OCI-LY7 (cell line): ENCODE measurements around the gene RNF208. TPM values are rescaled to one million over a fixed set of nuclear protein-coding genes. Genes with fewer than 3 reads are reported as not detected.
"Not testable (repeated sequence)": the region's sequence is repeated elsewhere in the genome, so short reads cannot be mapped to it uniquely, and the experiment has no call there.

Experiments used
- BruUV-seq: library from RNA; stranded (reverse); fragments of 400-500 nt; replicated peaks from 2 replicates; lab custom pipeline; 2021; lab: Mats Ljungman, UMichigan
- CTCF ChIA-PET: fragments of 300-600 bp; sonication (Branson Sonifier 250); formaldehyde crosslinking; loops from one replicate; lab custom pipeline; 2022; ENCODE audit warnings: antibody characterized with exemption; ENCODE audit not compliant: unreplicated experiment; lab: Charles Lee
- POLR2A ChIA-PET: fragments of 300-600 bp; sonication (Branson Sonifier 250); formaldehyde crosslinking; loops from one replicate; lab custom pipeline; 2022; ENCODE audit warnings: antibody characterized with exemption; lab: Charles Lee
- DNase-seq: peaks from one replicate; pipeline ENCODE4 v3.0.0-alpha.2; 2015; ENCODE audit warnings: low spot score
- H2AFZ ChIP-seq: fragments of 200-600 bp; sonication (generic), shearing (Covaris generic); 2 replicates; pipeline ENCODE4 v1.6.1; 2014; ENCODE audit warnings: mild to moderate bottlenecking, antibody characterized with exemption, low read length, moderate library complexity
- H3K27ac ChIP-seq: fragments of 200-600 bp; sonication (generic); 2 replicates; pipeline ENCODE4 v1.5.1; 2014; ENCODE audit warnings: mixed run types, low read depth, mild to moderate bottlenecking, moderate library complexity, low read length, inconsistent platforms; ENCODE audit not compliant: poor library complexity, severe bottlenecking
- H3K36me3 ChIP-seq: fragments of 200-600 bp; sonication (generic); 2 replicates; pipeline ENCODE4 v1.6.1; 2014; ENCODE audit warnings: mild to moderate bottlenecking, antibody characterized with exemption, low read length, moderate library complexity, mixed read lengths; ENCODE audit not compliant: insufficient read depth
- H3K4me1 ChIP-seq: fragments of 200-600 bp; sonication (generic); 2 replicates; pipeline ENCODE4 v1.5.1; 2014; ENCODE audit warnings: mild to moderate bottlenecking, low read length; ENCODE audit not compliant: insufficient read depth, poor library complexity, severe bottlenecking
- H3K4me2 ChIP-seq: fragments of 200-600 bp; sonication (generic); 2 replicates; pipeline ENCODE4 v1.6.1; 2014; ENCODE audit warnings: mild to moderate bottlenecking, low read length
- H3K4me3 ChIP-seq: fragments of 200-600 bp; sonication (generic); 2 replicates; pipeline ENCODE4 v1.5.1; 2014; ENCODE audit warnings: mild to moderate bottlenecking, low read depth, low read length; ENCODE audit not compliant: poor library complexity, severe bottlenecking
- H3K79me2 ChIP-seq: fragments of 200-600 bp; sonication (generic); 2 replicates; pipeline ENCODE4 v1.6.1; 2016; ENCODE audit warnings: low read depth, mild to moderate bottlenecking, low read length, moderate library complexity, mixed read lengths; ENCODE audit not compliant: insufficient read depth
- H3K9me2 ChIP-seq: fragments of 200-600 bp; sonication (generic); 2 replicates; pipeline ENCODE4 v1.6.1; 2016; ENCODE audit warnings: mild to moderate bottlenecking, low read length, mixed read lengths; ENCODE audit not compliant: insufficient read depth
- H3K9me3 ChIP-seq: fragments of 200-600 bp; sonication (generic); 2 replicates; pipeline ENCODE4 v1.6.1; 2014; ENCODE audit warnings: mild to moderate bottlenecking, mixed run types, low read length, mixed read lengths
- H4K20me1 ChIP-seq: fragments of 200-600 bp; sonication (generic); 2 replicates; pipeline ENCODE4 v1.6.1; 2014; ENCODE audit warnings: mild to moderate bottlenecking, antibody characterized with exemption, low read length, moderate library complexity, mixed read lengths; ENCODE audit not compliant: insufficient read depth
- CTCF ChIP-seq: fragments of 200-600 bp; sonication (generic); conservative IDR thresholded peaks from 2 replicates; pipeline ENCODE4 v1.5.1; 2014; ENCODE audit warnings: mild to moderate bottlenecking, antibody characterized with exemption, low read length, moderate library complexity, mixed read lengths
- EZH2phosphoT487 ChIP-seq: fragments of 200-600 bp; sonication (generic); IDR thresholded peaks from 2 replicates; pipeline ENCODE4 v1.6.1; 2018; ENCODE audit warnings: low read depth, borderline replicate concordance, mild to moderate bottlenecking, mixed run types, antibody characterized with exemption, low read length, moderate library complexity, mixed read lengths
- intact Hi-C: fragments of 100-400 bp; cut with micrococcal nuclease; formaldehyde crosslinking; loops from one replicate; pipeline ENCODE4 v1.10.0; 2022; ENCODE audit not compliant: unreplicated experiment
- total RNA-seq, 2 experiments: library from RNA; depleted of rRNA in 1 of 2; stranded (reverse); fragments of >200 nt in 1 of 2; shearing (Covaris generic) in 1 of 2; gene quantifications; 2 replicates each; pipeline ENCODE4 v1.2.3, GENCODE V29; 2014 to 2022

RNF208 gene
- total RNA-seq, 2 experiments from 2014 or later = 0.47 to 5.5 TPM

GRCh38 chr9:137240841-137241489, 18.9 kb upstream of the RNF208 start, which contains the start of gene TUBB4B:
Gene TUBB4B (plus strand): TSS chr9:137241287. CDS start chr9:137241361, 74 bp downstream.
- Histone ChIP-seq H3K4me3 (peak within 1 kb of the TSS; percentile 98), H4K20me1 (peaks cover 14% of the 10 kb centered on the region), H3K36me3 (peaks cover 28% of the 10 kb centered on the region), H3K27ac (peak within 1 kb of the TSS; percentile 89), H2AFZ (no peak within 1 kb of the TSS; the same call in 1 of the 2 replicates), H3K9me2 (no peaks in the 10 kb centered on the region), H3K9me3 (no peaks in the 10 kb centered on the region), H3K4me2 (peak within 1 kb of the TSS; percentile 99), H3K79me2 (peaks cover 34% of the 10 kb centered on the region), H3K4me1 (peaks cover 54% of the 10 kb centered on the region)
- ChIA-PET POLR2A (interaction anchor here (0.7 to 3.3 kb wide), 11 partner anchors 14 to 234 kb away, joined by 3 to 26 read pairs (median 3); partner anchors contain the start of genes NELFB and SAPCD2), CTCF (interaction anchor here (0.6 to 1.0 kb wide), 2 partner anchors 89 to 104 kb away, joined by 3 read pairs; no protein-coding TSS in a partner anchor)
- peak; percentile 100 for DNase-seq
- TF ChIP-seq EZH2phosphoT487 (no peak), CTCF (no peak)
- BruUV-seq = no TSS peak
- intact Hi-C loops = loop anchor here (1.0 to 2.0 kb wide), 2 partner anchors 14 to 36 kb away; partner anchors contain the start of genes NELFB and TOR4A

- Histone ChIP-seq H4K20me1 (peaks cover 14% of the 10 kb centered on the region), H3K79me2 (peaks cover 34% of the 10 kb centered on the region), H3K9me2 (no peaks in the 10 kb centered on the region), H3K4me3 (peak overlapping the region; percentile 80), H3K4me1 (peaks cover 60% of the 10 kb centered on the region), H3K27ac (peak overlapping the region; percentile 89), H3K9me3 (no peaks in the 10 kb centered on the region), H3K4me2 (peak overlapping the region; percentile 75), H2AFZ (no peak overlapping the region; the same call in 1 of the 2 replicates), H3K36me3 (peaks cover 28% of the 10 kb centered on the region)
- TF ChIP-seq CTCF = 0 out of 2 replicates have a peak, but pooled peaks have one; percentile 32
- no peak for TF ChIP-seq EZH2phosphoT487
- peak; percentile 74 for DNase-seq
- POLR2A ChIA-PET = interaction anchor here (0.7 to 3.3 kb wide), 11 partner anchors 15 to 235 kb away, joined by 3 to 26 read pairs (median 3); partner anchors contain the start of genes NELFB and SAPCD2
- BruUV-seq = TSS peak; percentile 78
- intact Hi-C loops = loop anchor here (2.0 kb wide), 1 partner anchor 36 kb away; the partner anchor contains the start of gene TOR4A
- CTCF ChIA-PET = interaction anchor here (0.6 to 1.0 kb wide), 2 partner anchors 89 to 104 kb away, joined by 3 read pairs; no protein-coding TSS in a partner anchor
These were observed 18.3 kb upstream of the RNF208 start for GRCh38 chr9:137240318-137240840.

- peak overlapping the region; percentile 89 for H3K27ac ChIP-seq
- POLR2A ChIA-PET = interaction anchor here (1.2 to 3.3 kb wide), 3 partner anchors 15 to 110 kb away, joined by 3 to 26 read pairs (median 4); partner anchors contain the start of gene NELFB
- not testable (repeated sequence) for H2AFZ ChIP-seq
These were observed 17.6 kb upstream of the RNF208 start for GRCh38 chr9:137239541-137240200.

More at GRCh38 chr9:137239541-137240200, 17.6 kb upstream of the RNF208 start:
- peaks cover 67% of the 10 kb centered on the region for H3K4me1 ChIP-seq
- DNase-seq, H3K9me3 ChIP-seq, H3K9me2 ChIP-seq, BruUV-seq: not testable (repeated sequence)
- peak overlapping the region; percentile 75 for H3K4me2 ChIP-seq
- H3K36me3 ChIP-seq = peaks cover 28% of the 10 kb centered on the region
- peaks cover 34% of the 10 kb centered on the region for H3K79me2 ChIP-seq
- CTCF ChIA-PET = interaction anchor here (0.7 kb wide), 1 partner anchor 392 kb away, joined by 3 read pairs; no protein-coding TSS in a partner anchor
- intact Hi-C loops = loop anchor here (2.0 kb wide), 1 partner anchor 37 kb away; the partner anchor contains the start of gene TOR4A
- H3K4me3 ChIP-seq = peak overlapping the region; percentile 80
- peaks cover 14% of the 10 kb centered on the region for H4K20me1 ChIP-seq
